HG02981 (cell line): ENCODE measurements around the gene STARD13.

Source experiments
- ATAC-seq: cut with Tn5 transposase; IDR thresholded peaks from one replicate; pipeline ENCODE4 v1.9.1; 2021; ENCODE audit warnings: mild to moderate bottlenecking, moderate library complexity; ENCODE audit not compliant: unreplicated experiment

The STARD13 gene

DNA sequence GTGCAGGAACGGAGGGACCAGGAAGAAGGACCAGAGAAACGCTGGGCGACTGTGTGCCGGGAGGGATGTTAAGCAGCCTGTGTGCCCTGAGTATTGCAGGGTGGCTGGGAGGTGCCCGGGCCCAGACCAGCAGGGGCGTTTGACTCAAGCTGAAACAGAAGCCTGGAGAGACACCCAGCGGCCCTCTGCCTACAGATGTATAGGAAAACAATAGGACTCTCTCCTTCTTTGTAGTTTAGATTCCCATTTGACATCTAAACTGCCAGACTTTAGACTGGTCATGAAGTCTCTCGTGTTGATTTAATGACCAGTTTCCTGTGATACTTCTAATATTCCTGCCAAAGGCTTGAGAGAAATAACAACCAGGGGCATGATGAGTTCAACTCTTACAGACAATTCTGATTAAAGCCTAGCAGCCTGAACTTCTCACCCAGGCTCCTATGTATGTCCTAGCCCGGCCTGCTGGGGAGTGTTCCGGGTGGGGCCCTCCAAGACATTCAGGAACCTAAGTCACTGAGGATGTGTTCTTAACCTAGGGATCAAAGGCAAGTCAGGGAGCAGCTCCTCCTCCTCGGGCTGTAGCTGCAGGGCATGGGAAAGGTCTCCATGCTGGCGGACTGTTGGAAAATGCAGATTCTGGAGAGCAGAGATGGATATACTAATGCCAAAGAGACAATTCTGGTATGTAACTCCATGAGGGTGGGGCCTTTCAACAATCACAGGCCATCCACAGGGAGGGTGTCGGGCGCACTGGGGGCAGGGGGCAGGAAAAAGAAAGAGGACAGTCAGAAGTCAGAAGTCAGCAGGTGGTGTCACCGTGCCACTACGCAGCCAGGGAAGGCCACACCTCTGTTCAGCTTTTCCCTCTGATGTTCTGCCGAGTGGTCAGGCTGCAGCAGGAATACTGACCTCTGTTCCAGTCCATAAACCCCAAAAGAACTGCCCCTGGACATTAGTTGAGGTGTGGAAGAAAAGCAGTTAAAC, 131.8 kb downstream of the STARD13 start:
- ATAC-seq: no peak

DNA sequence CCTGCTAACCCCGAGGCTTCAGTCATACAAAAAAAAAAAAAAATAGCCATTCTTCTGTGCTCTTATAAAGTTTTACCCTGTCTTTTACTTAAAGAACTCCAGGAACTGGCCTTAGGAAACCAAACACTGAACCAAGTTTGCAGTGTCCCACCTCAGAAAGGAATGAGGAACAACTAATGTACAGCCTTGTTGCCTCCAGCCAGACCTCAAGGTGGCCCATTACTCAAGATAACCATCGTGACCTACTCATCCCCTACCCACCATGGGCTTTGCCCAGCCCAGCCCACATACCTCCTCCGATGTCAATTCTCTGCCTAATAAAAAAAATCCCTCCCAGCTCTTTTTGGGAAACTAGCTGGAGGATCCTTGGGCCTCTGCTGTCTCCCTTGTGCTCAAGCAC, 133.2 kb downstream of the STARD13 start:
- no peak for ATAC-seq

DNA sequence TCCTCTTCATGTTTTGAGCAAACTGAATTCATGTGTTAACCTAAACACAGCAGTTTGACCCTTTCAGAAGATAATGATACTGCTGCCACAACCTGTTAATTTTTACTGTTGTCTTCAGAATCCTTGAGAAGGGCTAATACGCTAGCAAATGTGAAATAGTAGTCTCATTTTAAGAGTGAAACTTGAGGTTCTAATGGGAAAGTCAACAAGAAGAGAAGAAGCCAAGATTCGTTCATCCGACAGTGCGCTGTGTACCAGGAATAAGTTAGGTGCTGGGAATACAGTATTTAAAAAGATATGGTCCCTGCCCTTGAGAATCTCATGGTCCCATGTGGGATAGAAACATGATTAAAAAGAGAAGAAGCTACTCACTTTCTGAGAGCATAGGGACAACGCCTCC, 134.9 kb downstream of the STARD13 start:
- ATAC-seq: peak; percentile 40

- no peak for ATAC-seq
Measured at GRCh38 chr13:33150126-33150525, 135.4 kb downstream of the STARD13 start.

GRCh38 chr13:33147832-33148231, 137.7 kb downstream of the STARD13 start:
- no peak for ATAC-seq

DNA sequence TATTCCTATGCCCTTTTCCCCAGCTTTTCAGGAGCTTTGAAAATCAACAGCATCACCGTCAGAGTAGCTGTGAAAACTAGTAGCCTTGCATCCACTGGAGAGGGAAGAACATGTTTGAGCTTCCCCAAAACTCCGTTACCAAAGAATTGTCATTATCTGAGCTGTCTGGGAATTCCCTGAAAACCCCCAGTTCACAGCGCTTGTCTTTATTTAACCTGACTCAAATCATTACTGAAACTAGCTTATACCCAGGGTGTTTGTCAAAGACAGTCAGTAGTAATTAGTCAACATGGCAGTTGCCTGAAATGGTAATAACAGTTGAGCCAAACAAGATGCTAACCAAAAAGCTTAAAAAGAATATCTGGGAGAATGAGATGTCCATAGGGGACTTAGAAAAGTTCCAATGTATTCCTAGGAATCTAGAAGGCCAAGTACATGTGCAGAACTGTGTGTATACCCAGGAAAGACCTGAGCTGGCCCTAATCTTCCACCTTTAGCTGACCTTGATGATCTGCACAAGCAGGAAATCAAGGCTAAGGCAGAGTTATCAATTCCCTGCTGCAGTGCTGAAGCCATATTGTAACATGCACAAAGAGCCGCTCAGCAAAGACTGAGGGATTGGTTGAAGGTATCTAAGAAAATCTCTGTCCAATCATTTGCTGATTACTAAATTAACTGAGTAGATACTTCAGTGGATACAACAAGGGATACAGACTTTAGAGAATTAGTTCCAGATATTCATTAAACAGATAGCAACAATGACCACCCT, 138.5 kb downstream of the STARD13 start:
- ATAC-seq: peak; percentile 80

- ATAC-seq: no peak
Measured at GRCh38 chr13:33145667-33146066, 139.9 kb downstream of the STARD13 start.

DNA sequence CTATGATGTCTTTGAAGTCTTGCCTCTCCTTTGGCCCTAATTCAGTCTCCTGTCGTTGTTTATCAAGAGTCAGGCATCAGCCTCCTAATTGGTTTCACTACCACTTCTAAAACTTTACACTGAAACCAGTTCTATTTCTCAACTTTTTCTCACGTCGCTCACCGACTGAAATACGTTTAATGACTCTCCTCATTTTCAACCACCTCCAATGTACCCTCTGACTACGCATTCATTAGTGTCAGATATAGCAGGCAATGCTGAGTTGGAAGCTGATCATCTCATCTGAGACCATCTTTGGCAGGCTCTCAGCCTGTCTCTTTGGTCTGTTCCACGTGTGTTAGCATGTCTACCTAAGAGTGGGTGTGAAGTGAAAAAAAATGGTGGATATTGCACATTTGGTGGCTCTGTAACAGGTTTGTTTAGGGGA, 141.2 kb downstream of the STARD13 start:
- ATAC-seq: no peak

DNA sequence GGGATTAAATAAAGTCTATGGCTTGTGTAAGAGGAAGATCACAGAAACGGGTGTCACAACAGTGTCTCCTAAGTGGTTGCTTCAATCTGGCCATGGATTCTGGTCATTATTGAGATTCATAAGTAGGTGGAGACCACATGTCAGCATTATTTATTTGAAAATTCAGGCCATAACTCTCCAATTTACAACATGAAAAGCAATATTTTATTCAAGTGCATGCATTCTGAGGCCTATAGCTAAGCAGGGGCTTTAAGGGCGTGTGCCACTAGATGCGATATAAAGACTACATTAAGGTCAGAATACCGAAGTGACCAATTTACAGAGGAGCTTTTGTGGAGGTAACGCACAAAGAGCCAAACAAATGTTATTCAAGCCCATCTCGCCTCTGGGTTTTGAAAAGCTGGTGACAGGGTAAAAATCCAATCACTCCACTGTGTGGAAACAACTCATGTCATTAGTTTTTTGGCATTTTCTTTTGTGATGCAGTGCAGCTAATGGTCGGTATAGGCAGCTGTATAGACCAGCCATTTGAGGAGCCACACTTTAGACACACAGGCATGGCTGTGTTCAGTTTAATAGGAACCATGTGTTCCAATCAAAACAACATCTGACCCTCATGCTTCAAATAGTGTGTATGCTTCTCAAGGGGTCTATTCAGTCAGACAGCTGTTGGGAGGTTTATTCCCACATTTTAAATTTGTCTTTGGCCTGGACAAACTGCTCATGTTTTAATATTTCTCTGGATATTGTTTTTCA, 145.6 kb downstream of the STARD13 start:
- no peak for ATAC-seq

DNA sequence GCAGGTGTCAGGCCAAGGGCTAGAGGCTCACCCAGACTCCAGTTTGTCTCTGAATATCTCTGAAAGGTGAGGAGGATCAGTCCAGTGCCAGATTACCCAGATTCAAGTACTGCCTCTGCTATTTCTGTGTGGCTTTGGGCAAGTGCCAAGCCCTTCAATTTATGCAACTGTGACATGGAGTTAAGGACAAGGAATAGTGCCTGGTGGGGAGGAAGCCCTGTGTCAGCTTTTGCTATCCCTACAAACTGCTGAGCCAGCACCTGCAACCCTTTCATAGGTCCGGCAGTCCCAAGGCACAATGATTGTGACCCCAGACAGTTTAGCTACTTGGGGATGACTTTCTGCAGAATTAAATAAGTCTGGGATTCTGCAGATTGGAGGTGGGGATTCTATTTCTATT, 146.4 kb downstream of the STARD13 start:
- no peak for ATAC-seq

- no peak for ATAC-seq
Measured at GRCh38 chr13:33138441-33138840, 147.1 kb downstream of the STARD13 start.

- ATAC-seq: no peak
Measured at GRCh38 chr13:33137721-33138120, 147.8 kb downstream of the STARD13 start.

DNA sequence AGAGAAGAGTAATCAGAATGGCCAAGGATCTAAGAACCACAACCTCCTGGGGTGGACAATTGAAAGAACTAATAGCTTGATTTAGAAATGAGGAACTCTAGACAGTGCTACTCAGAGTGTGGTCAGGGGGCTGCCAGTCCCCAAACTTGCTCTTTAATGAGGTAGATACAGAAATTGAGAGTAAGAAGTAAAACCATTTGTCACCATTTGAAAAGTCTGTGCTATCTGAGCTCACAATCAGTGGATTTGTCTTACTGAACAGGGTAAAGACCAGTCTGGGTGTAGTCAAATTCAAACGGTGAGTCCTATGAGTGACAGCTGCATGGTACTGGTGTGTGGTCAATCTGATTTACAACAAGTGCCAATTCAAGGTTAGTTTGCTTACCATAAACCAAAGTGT, 150.5 kb downstream of the STARD13 start:
- peak; percentile 63 for ATAC-seq

DNA sequence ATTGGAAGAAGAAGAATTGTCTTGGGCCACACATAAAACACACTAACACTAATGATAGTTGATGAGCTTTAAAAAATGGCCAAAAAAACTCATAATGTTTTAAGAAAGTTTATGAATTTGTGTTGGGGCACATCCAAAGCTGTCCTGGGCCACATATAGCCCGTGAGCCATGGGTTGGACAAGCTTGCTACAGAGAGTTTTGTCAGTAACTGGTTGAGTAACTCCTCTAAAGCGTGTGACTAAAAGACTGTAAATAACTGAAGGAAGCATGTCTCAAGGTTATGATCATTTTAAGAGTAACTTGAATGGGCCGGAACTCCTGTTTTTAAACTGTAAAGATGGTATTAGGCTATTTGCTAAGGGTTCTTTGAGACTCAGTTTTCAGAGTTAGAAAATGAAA, 151.3 kb downstream of the STARD13 start:
- no peak for ATAC-seq

GRCh38 chr13:33132644-33133440, 152.7 kb downstream of the STARD13 start:
- no peak for ATAC-seq

DNA sequence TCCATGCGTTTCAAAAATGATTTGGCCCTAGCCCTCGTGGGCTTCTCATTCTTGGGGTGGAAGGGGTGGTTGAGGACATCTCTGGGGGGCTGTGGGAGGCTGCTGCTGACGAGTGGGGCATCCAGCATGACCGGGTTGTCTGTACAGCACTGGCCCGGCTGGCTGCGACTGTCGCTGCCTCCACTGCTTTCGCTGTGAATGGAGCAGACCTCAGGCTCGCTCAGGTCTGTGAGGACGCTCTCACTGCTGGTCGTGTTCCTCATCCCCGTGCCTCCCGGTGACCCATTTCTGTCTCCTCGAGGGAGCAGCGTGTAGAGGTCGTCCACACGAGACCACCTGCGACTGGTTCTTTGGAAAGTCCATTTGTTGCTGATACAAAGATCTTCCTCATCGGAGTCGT, 155.7 kb downstream of the STARD13 start:
- ATAC-seq: no peak

DNA sequence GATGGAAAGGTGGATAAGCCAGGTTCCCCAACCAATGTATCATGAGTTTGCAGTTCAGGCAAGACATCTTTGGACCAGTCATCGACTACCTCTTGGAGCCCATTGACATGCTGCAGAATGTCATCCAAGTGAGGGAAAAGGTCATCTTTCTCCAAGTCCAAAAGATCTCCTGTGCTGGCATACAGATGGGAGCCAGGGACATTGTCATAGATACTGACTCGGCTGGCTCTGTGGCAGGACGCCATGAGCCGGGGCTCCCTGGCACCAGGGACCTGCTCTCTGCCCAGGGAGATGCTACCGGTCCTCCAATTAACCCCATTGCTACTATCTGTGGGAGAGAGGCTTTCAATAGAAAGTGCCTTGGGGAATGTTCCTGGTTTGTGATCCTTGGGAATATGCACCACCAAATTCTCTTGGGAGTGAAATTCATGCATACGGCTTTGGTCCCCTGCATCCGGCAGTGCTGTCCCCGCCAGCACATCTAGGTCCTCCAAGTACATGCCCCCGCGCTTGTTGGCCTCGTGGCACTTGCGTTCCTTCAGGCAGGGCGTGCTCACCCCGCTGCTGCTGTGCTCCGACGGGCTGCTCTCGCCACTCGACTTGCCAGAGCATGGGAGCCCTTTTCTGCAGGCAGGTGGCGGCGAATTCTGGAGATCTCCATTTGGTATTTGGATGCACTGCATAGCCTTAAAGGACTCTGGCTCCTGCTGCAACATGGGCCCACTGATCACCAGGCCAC, 156.3 kb downstream of the STARD13 start:
- ATAC-seq: no peak

- no peak for ATAC-seq
Measured at GRCh38 chr13:33128134-33128533, 157.4 kb downstream of the STARD13 start.

GRCh38 chr13:33127009-33127551, 158.5 kb downstream of the STARD13 start:
- ATAC-seq: no peak
